DOHH2 (cell line): Measurements from ENCODE around the gene RPL35.

ENCODE experiments used
- EZH2phosphoT487 ChIP-seq: fragments of 200-600 bp; sonication (generic); IDR thresholded peaks from 2 replicates; pipeline ENCODE4 v1.6.1; 2017; ENCODE audit warnings: borderline replicate concordance, mild to moderate bottlenecking, antibody characterized with exemption, low read length, moderate library complexity, mixed read lengths
- TF ChIP-seq, protein P1 (sequence below): fragments of 200-600 bp; sonication (generic); IDR thresholded peaks from one replicate; pipeline ENCODE4 v1.5.1; 2014; ENCODE audit warnings: antibody characterized with exemption, mild to moderate bottlenecking, low read depth, low read length; ENCODE audit not compliant: poor library complexity, severe bottlenecking

DNA sequence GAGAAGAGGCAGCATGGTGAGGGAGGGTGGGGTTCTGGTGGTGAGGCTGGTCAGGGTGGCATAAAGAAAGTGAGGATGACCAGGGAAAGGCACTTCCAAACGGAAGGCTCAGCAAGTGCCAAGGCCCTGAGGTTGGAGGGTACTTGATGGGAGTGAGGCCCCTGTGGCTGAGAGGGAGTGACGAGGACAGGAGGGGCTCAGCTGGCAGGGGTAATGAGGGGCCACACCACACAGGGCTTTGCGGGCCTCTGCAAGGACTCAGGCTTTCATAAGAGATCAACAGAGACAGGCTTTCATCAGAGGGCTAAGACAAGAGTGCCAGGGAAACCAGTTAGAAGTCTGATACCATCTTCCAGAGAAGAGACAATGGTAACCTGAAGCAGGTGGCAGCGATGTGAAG, 23.8 kb upstream of the RPL35 start:
- TF ChIP-seq, protein P1, sequence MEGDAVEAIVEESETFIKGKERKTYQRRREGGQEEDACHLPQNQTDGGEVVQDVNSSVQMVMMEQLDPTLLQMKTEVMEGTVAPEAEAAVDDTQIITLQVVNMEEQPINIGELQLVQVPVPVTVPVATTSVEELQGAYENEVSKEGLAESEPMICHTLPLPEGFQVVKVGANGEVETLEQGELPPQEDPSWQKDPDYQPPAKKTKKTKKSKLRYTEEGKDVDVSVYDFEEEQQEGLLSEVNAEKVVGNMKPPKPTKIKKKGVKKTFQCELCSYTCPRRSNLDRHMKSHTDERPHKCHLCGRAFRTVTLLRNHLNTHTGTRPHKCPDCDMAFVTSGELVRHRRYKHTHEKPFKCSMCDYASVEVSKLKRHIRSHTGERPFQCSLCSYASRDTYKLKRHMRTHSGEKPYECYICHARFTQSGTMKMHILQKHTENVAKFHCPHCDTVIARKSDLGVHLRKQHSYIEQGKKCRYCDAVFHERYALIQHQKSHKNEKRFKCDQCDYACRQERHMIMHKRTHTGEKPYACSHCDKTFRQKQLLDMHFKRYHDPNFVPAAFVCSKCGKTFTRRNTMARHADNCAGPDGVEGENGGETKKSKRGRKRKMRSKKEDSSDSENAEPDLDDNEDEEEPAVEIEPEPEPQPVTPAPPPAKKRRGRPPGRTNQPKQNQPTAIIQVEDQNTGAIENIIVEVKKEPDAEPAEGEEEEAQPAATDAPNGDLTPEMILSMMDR = no peak
- TF ChIP-seq EZH2phosphoT487 = no peak
